ENCODE measurements around the gene TMEM60. TPM values are rescaled to one million over a fixed set of nuclear protein-coding genes. Genes with fewer than 3 reads are reported as not detected.
A peak's percentile ranks its signal among the peaks of the same experiment; 100 is the strongest.

Gene TMEM60
- total RNA-seq, 2 experiments from 2014 or later: 15.4 to 15.9 TPM

GRCh38 chr7:77783111-77783510 lies 15.1 kb downstream of the TMEM60 start:
- DNase-seq (no peak), ATAC-seq (ENCODE audit: low read depth) (no peak)
- H3K36me3 Mint-ChIP-seq: peaks cover 38% of the 10 kb centered on the region
- no peaks in the 10 kb centered on the region for H3K27me3 Mint-ChIP-seq
- H3K27ac Mint-ChIP-seq: no peak overlapping the region
- POLR2A ChIA-PET: no interaction called here
- H3K4me3 Mint-ChIP-seq: no peak overlapping the region
- peaks cover 3% of the 10 kb centered on the region for H3K4me1 Mint-ChIP-seq
- H3K9me3 Mint-ChIP-seq: no peaks in the 10 kb centered on the region

DNA sequence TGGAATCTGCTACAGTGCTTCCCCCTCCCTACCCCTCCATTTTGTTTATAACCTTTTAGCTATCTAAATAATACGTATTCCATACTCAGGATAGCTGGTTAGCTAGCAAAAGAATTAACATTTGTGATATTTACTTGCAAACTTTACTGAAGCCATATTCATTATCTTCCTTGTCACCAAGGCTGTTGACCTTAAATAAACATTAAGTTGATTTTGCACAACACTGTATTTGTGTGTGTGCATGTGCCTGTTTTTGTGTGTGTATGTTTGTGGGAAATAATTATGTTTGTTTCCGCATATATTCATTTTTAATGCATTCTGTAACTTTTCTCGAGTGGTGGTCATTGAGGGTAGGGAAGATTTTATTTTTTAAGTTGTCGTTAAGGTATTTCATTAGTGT lies 15.9 kb downstream of the TMEM60 start:
- DNase-seq: no peak
- POLR2A ChIA-PET: no interaction called here

GRCh38 chr7:77778535-77778934 lies 19.7 kb downstream of the TMEM60 start:
- DNase-seq (no peak), ATAC-seq (ENCODE audit: low read depth) (no peak)
- H3K27ac Mint-ChIP-seq: no peak overlapping the region
- POLR2A ChIA-PET: no interaction called here
- H3K36me3 Mint-ChIP-seq: peaks cover 29% of the 10 kb centered on the region
- peaks cover 2% of the 10 kb centered on the region for H3K4me1 Mint-ChIP-seq
- no peaks in the 10 kb centered on the region for H3K27me3 Mint-ChIP-seq
- no peaks in the 10 kb centered on the region for H3K9me3 Mint-ChIP-seq
- no peak overlapping the region for H3K4me3 Mint-ChIP-seq

More for the DNA sequence above, 15.9 kb downstream of the TMEM60 start:
- no peak for ATAC-seq (ENCODE audit: low read depth)
- no peaks in the 10 kb centered on the region for H3K9me3 Mint-ChIP-seq
- H3K27me3 Mint-ChIP-seq: no peaks in the 10 kb centered on the region
- H3K4me1 Mint-ChIP-seq: peaks cover 3% of the 10 kb centered on the region
- H3K4me3 Mint-ChIP-seq: no peak overlapping the region
- H3K36me3 Mint-ChIP-seq: peaks cover 38% of the 10 kb centered on the region
- no peak overlapping the region for H3K27ac Mint-ChIP-seq

GRCh38 chr7:77771901-77772300 lies 26.3 kb downstream of the TMEM60 start:
- H3K27ac Mint-ChIP-seq: no peak overlapping the region
- no peak overlapping the region for H3K4me3 Mint-ChIP-seq

DNA sequence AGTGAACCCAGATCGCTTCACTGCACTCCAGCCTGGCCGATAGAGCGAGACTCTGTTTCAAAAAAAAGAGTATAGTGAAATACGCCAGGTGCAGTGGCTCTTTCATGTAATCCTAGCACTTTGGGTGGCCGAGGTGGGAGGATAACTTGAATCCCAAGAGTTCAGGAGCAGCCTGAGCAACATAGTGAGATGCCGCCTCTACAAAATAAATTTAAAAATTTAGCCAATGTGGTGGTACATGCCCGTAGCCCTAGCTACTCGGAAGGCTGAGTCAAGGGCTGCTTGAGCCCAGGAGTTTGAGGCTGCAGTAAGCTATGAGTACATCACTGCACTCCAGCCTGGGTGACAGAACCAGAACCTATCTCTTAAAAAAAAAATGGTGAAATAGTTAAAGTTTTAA lies 27.9 kb downstream of the TMEM60 start:
- Mint-ChIP-seq H3K27ac (no peak overlapping the region), H3K36me3 (peaks cover 10% of the 10 kb centered on the region), H3K4me3 (no peak overlapping the region), H3K9me3 (no peaks in the 10 kb centered on the region), H3K27me3 (no peaks in the 10 kb centered on the region), H3K4me1 (no peaks in the 10 kb centered on the region)
- POLR2A ChIA-PET: no interaction called here
- ATAC-seq (ENCODE audit: low read depth) (no peak), DNase-seq (no peak)

More at GRCh38 chr7:77771901-77772300, 26.3 kb downstream of the TMEM60 start:
- ATAC-seq (ENCODE audit: low read depth): no peak
- H3K36me3 Mint-ChIP-seq: peaks cover 13% of the 10 kb centered on the region
- H3K9me3 Mint-ChIP-seq: no peaks in the 10 kb centered on the region
- H3K4me1 Mint-ChIP-seq: no peaks in the 10 kb centered on the region
- no peak for DNase-seq
- POLR2A ChIA-PET: no interaction called here
- H3K27me3 Mint-ChIP-seq: no peaks in the 10 kb centered on the region

DNA sequence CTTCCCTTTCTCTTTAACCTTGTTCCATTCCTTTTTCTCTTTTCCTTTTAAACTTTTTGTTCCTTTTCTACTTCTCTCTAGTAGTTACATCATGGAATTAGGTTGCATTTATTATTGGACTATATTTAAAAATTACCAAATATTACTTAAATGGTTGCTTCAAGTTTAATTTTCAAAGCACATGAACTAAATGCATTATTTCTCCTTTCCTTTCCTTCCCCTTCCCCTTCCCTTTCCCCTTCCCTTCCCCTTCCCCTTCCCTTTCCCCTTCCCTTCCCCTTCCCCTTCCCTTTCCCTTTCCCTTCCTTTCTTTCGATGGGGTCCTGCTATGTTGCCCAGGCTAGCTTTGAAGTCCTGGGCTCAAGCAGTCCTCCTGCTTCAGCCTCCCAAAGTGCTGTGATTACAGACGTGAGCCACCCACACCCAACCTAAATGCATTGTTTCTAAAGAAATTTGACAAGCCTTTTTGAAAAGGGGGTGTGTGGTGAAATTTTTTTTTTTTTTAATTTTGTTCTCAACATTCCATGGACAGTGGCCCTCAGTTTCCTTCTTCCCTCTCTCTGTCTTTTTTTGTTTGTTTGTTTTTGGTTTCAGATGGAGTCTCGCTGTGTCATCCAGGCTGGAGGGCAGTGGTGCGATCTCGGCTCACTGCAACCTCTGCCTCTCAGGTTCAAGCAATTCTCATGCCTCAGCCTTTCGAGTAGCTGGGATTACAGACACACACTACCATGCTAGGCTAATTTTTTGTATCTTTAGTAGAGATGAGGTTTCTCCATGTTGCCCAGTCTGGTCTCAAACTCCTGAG lies 31.2 kb downstream of the TMEM60 start:
- Mint-ChIP-seq H3K27ac (no peak overlapping the region), H3K36me3 (peaks cover 8% of the 10 kb centered on the region), H3K9me3 (no peaks in the 10 kb centered on the region), H3K4me1 (no peaks in the 10 kb centered on the region), H3K27me3 (no peaks in the 10 kb centered on the region), H3K4me3 (no peak overlapping the region)
- no peak for ATAC-seq (ENCODE audit: low read depth)
- POLR2A ChIA-PET: no interaction called here
- no peak for DNase-seq

- Mint-ChIP-seq H3K4me3 (no peak overlapping the region), H3K4me1 (peaks cover 2% of the 10 kb centered on the region), H3K27me3 (no peaks in the 10 kb centered on the region), H3K27ac (no peak overlapping the region), H3K36me3 (peaks cover 8% of the 10 kb centered on the region), H3K9me3 (no peaks in the 10 kb centered on the region)
- no peak for ATAC-seq (ENCODE audit: low read depth)
- POLR2A ChIA-PET: no interaction called here
- DNase-seq: no peak
These were observed 32.1 kb downstream of the TMEM60 start for GRCh38 chr7:77765906-77766800.

- no peak overlapping the region for H3K27ac Mint-ChIP-seq
- DNase-seq: no peak
- H3K27me3 Mint-ChIP-seq: no peaks in the 10 kb centered on the region
- POLR2A ChIA-PET: no interaction called here
- H3K4me3 Mint-ChIP-seq: no peak overlapping the region
- ATAC-seq (ENCODE audit: low read depth): no peak
- peaks cover 3% of the 10 kb centered on the region for H3K4me1 Mint-ChIP-seq
- no peaks in the 10 kb centered on the region for H3K9me3 Mint-ChIP-seq
- peaks cover 7% of the 10 kb centered on the region for H3K36me3 Mint-ChIP-seq
These were observed 32.8 kb downstream of the TMEM60 start for GRCh38 chr7:77765481-77765880.

GRCh38 chr7:77760809-77761453 lies 37.3 kb downstream of the TMEM60 start:
- Mint-ChIP-seq H3K9me3 (no peaks in the 10 kb centered on the region), H3K4me3 (no peak overlapping the region), H3K27me3 (no peaks in the 10 kb centered on the region), H3K27ac (no peak overlapping the region), H3K36me3 (peaks cover 3% of the 10 kb centered on the region), H3K4me1 (peaks cover 11% of the 10 kb centered on the region)
- no peak for DNase-seq
- ATAC-seq (ENCODE audit: low read depth): no peak
- POLR2A ChIA-PET: interaction anchor here (2.0 kb wide), 1 partner anchor 65 kb away, joined by 6 read pairs; no protein-coding TSS in a partner anchor

DNA sequence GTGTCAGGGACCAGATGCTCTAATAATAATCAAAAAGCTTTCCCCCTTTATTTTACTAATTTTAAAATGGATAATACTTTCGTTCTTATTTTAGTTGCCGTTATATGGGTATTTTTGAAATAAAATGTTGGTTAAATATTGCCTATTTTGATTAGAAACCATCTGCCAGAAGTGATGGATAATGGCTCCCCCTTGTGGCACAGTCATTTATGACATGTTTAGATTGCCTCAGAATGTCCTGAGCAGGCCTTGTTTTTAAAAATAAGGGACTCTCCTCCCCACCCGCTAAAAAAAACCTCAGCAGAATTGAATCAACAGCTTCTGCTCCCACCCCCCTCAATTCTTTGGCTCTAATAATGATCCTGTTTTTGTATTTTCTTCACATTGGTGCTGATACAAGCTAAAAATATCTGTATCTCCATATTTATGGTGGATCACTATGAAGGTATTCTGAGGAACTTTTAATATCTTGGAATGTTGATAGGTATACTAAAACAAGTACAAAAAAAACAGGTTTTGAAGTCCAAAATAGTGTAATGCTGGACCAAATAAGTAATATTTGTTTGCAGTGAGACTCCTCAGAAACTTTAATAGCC lies 38.8 kb downstream of the TMEM60 start:
- ATAC-seq (ENCODE audit: low read depth) (peak; percentile 50), DNase-seq (no peak)
- Mint-ChIP-seq H3K27ac (no peak overlapping the region), H3K9me3 (no peaks in the 10 kb centered on the region), H3K4me1 (peaks cover 11% of the 10 kb centered on the region), H3K27me3 (no peaks in the 10 kb centered on the region), H3K36me3 (no peaks in the 10 kb centered on the region), H3K4me3 (no peak overlapping the region)
- POLR2A ChIA-PET: interaction anchor here (0.5 to 2.0 kb wide), 3 partner anchors 27 to 64 kb away, joined by 4 to 6 read pairs (median 5); no protein-coding TSS in a partner anchor

- DNase-seq (no peak), ATAC-seq (ENCODE audit: low read depth) (peak; percentile 42)
- Mint-ChIP-seq H3K9me3 (no peaks in the 10 kb centered on the region), H3K27ac (no peak overlapping the region), H3K4me3 (no peak overlapping the region), H3K4me1 (peaks cover 25% of the 10 kb centered on the region), H3K36me3 (peaks cover 1% of the 10 kb centered on the region), H3K27me3 (no peaks in the 10 kb centered on the region)
- POLR2A ChIA-PET: no interaction called here
These were observed 40.6 kb downstream of the TMEM60 start for GRCh38 chr7:77757589-77757988.

GRCh38 chr7:77753173-77753572 lies 45.1 kb downstream of the TMEM60 start:
- Mint-ChIP-seq H3K36me3 (peaks cover 18% of the 10 kb centered on the region), H3K27ac (no peak overlapping the region), H3K4me1 (peaks cover 23% of the 10 kb centered on the region), H3K27me3 (no peaks in the 10 kb centered on the region), H3K9me3 (no peaks in the 10 kb centered on the region), H3K4me3 (no peak overlapping the region)
- no peak for DNase-seq
- POLR2A ChIA-PET: no interaction called here
- no peak for ATAC-seq (ENCODE audit: low read depth)

DNA sequence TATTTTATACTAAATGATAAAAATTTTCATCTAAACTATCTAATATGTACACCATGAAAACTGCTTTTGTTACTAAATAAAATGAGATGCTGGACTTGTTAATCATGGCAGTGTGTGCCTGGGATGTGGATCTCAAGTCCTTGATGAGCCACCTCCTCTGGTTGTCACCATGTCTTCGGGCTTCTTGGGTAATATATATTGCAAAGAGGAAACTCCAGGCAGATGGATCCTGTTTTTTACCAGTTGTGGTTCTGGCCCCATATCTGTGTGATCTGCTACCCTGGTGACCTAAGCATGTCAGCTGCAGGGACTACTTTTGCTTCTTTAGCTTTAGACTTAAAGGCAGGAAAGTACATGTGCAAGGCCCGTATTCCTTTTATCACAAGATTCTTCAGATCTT lies 46.2 kb downstream of the TMEM60 start:
- Mint-ChIP-seq H3K36me3 (peaks cover 18% of the 10 kb centered on the region), H3K9me3 (no peaks in the 10 kb centered on the region), H3K27ac (no peak overlapping the region), H3K4me3 (no peak overlapping the region), H3K4me1 (peaks cover 23% of the 10 kb centered on the region), H3K27me3 (no peaks in the 10 kb centered on the region)
- no peak for ATAC-seq (ENCODE audit: low read depth)
- no peak for DNase-seq
- POLR2A ChIA-PET: no interaction called here

Measured in activated naive CD8-positive, alpha-beta T cell treated with anti-CD3 and anti-CD28 coated beads, Interleukin-2, amount 10 ng/mL, durations not matched to agents 7 days and 5 days (primary cell).